Esophagus squamous epithelium (tissue), 5 donors: ENCODE data around the gene TRIM42. TPM values are rescaled to one million over a fixed set of nuclear protein-coding genes. Genes with fewer than 3 reads are reported as not detected.

Experiments
- DNase-seq: peaks from one replicate; lab custom pipeline; 2025; lab: John Stamatoyannopoulos, UW
- H3K27ac ChIP-seq, 4 donors: fragments of 200-600 bp; sonication (generic); one replicate each; pipeline ENCODE4 v1.5.1; 2016 to 2019; ENCODE audit warnings: mild to moderate bottlenecking in 1 of 4
- H3K27me3 ChIP-seq, 4 donors: fragments of 200-600 bp; sonication (generic); 1 replicate in 3 of 4; 2 replicates in 1 of 4; pipeline versions ENCODE4 v1.5.1 to v1.6.0; 2017 to 2021; ENCODE audit warnings: antibody characterized with exemption in 1 of 4
- H3K36me3 ChIP-seq, 3 donors: fragments of 200-600 bp; sonication (generic); one replicate each; pipeline ENCODE4 v1.5.1; 2016 to 2019
- H3K4me1 ChIP-seq, 3 donors: fragments of 200-600 bp; sonication (generic); one replicate each; pipeline ENCODE4 v1.5.1; 2017 to 2019
- H3K4me3 ChIP-seq, 4 donors: fragments of 200-600 bp; sonication (generic); 1 replicate in 3 of 4; 2 replicates in 1 of 4; pipeline ENCODE4 v1.5.1; 2016 to 2019; ENCODE audit warnings: mild to moderate bottlenecking in 2 of 4, moderate library complexity in 1 of 4
- H3K9me3 ChIP-seq, 3 donors: fragments of 200-600 bp; sonication (generic); one replicate each; pipeline ENCODE4 v1.5.1; 2016 to 2019
- CTCF ChIP-seq, 6 experiments: fragments of 450-650 bp in 4 of 6; fragments of 200-600 bp in 2 of 6; sonication (generic) in 2 of 6; IDR thresholded peaks; one replicate each; pipeline ENCODE4 v1.5.1; 2016 to 2019; ENCODE audit warnings: antibody characterized with exemption in 6 of 6, mild to moderate bottlenecking in 4 of 6, moderate library complexity in 4 of 6
- POLR2A ChIP-seq, 4 donors: fragments of 450-650 bp; IDR thresholded peaks; one replicate each; pipeline ENCODE4 v1.6.1; 2017; ENCODE audit warnings: antibody characterized with exemption in 4 of 4, mild to moderate bottlenecking in 4 of 4, moderate library complexity in 3 of 4
- WGBS, 2 donors: methylation state at CpG; one replicate each; pipeline ENCODE4 v1.1.5; 2018; 5-methylcytosine and 5-hydroxymethylcytosine counted together
- intact Hi-C: fragments of 100-400 bp; cut with DNase I; formaldehyde crosslinking; loops from one replicate; pipeline ENCODE4 v1.15.0; 2022
- total RNA-seq, 4 donors: library from RNA; depleted of rRNA; stranded (reverse); fragments of >200 nt; gene quantifications; one replicate each; pipeline ENCODE4 v1.1.0, GENCODE V29; 2016
- donor health status: DM: yes; HTN: yes; CAD: no.

TRIM42 gene
- total RNA-seq, 4 donors from 2014 or later = not detected

- Histone ChIP-seq H3K4me1 (no peaks in the 10 kb centered on the region), H3K27ac (no peak overlapping the region), H3K9me3 (no peaks in the 10 kb centered on the region), H3K36me3 (no peaks in the 10 kb centered on the region), H3K4me3 (no peak overlapping the region), H3K27me3 (peaks cover 0 to 13% (median 0%) of the 10 kb centered on the region in 4 donors)
- 67 to 68% methylated on average over 3 of the region's 4 CpGs for WGBS, 2 donors
- no peak for DNase-seq
- intact Hi-C loops = no loop called here
- TF ChIP-seq CTCF (IDR thresholded peaks at IDR 0.05) (no peak), POLR2A (IDR thresholded peaks at IDR 0.05) (no peak)
Observed at GRCh38 chr3:140724856-140725812, 47.3 kb downstream of the TRIM42 start.

GRCh38 chr3:140726066-140726465 is 48.2 kb downstream of the TRIM42 start:
- Histone ChIP-seq H3K27me3 (peaks cover 0 to 13% (median 0%) of the 10 kb centered on the region in 4 donors), H3K4me1 (no peaks in the 10 kb centered on the region), H3K36me3 (no peaks in the 10 kb centered on the region), H3K9me3 (no peaks in the 10 kb centered on the region), H3K27ac (no peak overlapping the region), H3K4me3 (no peak overlapping the region)
- TF ChIP-seq CTCF (IDR thresholded peaks at IDR 0.05) (no peak), POLR2A (IDR thresholded peaks at IDR 0.05) (no peak)
- 88 to 90% methylated on average over 1 of the region's 1 CpG for WGBS, 2 donors
- intact Hi-C loops = no loop called here
- no peak for DNase-seq

GRCh38 chr3:140727886-140728285 is 50.0 kb downstream of the TRIM42 start:
- intact Hi-C loops = no loop called here
- Histone ChIP-seq H3K27ac (no peak overlapping the region), H3K4me1 (no peaks in the 10 kb centered on the region), H3K4me3 (no peak overlapping the region), H3K36me3 (no peaks in the 10 kb centered on the region), H3K9me3 (no peaks in the 10 kb centered on the region), H3K27me3 (peaks cover 0 to 24% (median 0%) of the 10 kb centered on the region in 4 donors)
- 71 to 85% methylated on average over 4 of the region's 4 CpGs for WGBS, 2 donors
- no peak for TF ChIP-seq CTCF (IDR thresholded peaks at IDR 0.05)
- TF ChIP-seq POLR2A (IDR thresholded peaks at IDR 0.05) = no peak
- no peak for DNase-seq

- H3K27me3 ChIP-seq = peaks cover 0 to 17% (median 0%) of the 10 kb centered on the region in 4 donors
- H3K4me1 ChIP-seq = no peaks in the 10 kb centered on the region
- H3K4me3 ChIP-seq = no peak overlapping the region
- H3K27ac ChIP-seq = no peak overlapping the region
- intact Hi-C loops = no loop called here
- no peaks in the 10 kb centered on the region for H3K9me3 ChIP-seq
- 84 to 85% methylated on average over 6 of the region's 6 CpGs for WGBS, 2 donors
- TF ChIP-seq CTCF (IDR thresholded peaks at IDR 0.05) (no peak), POLR2A (IDR thresholded peaks at IDR 0.05) (no peak)
- H3K36me3 ChIP-seq = no peaks in the 10 kb centered on the region
- DNase-seq = no peak
Observed at GRCh38 chr3:140731440-140732119, 53.7 kb downstream of the TRIM42 start.

GRCh38 chr3:140733623-140734022 is 55.8 kb downstream of the TRIM42 start:
- intact Hi-C loops = no loop called here
- Histone ChIP-seq H3K27me3 (peaks cover 0 to 20% (median 0%) of the 10 kb centered on the region in 4 donors), H3K4me1 (no peaks in the 10 kb centered on the region), H3K36me3 (no peaks in the 10 kb centered on the region), H3K4me3 (no peak overlapping the region), H3K27ac (no peak overlapping the region), H3K9me3 (no peaks in the 10 kb centered on the region)
- WGBS, 2 donors = 84 to 85% methylated on average over 3 of the region's 3 CpGs
- DNase-seq = no peak
- TF ChIP-seq POLR2A (IDR thresholded peaks at IDR 0.05) = no peak
- TF ChIP-seq CTCF (IDR thresholded peaks at IDR 0.05) = no peak
